ENCODE measurements around the gene MRFAP1.
A peak's percentile ranks its signal among the peaks of the same experiment; 100 is the strongest.

The MRFAP1 gene

DNA sequence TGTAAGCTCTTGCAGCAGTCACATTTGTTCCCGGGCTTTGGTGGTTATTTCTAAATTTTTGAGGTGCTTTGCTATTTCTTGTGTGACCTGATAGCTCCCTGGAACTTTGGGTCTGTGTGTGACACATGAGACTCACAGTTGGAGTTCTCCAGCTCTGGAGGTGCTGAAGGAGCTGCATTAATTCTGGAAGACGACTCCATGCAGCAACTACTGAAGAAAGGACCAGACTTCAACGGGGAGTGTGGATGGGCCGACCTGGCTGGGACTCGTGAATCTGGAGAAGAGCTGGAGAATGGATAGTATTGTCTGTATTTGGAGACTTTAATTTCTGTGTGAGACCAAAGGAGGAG, 1.5 kb downstream of the MRFAP1 start:
- Histone ChIP-seq H3K36me3 (ENCODE audit: control insufficient read depth, insufficient read depth, low read length) (peaks cover 10% of the 10 kb centered on the region), H3K4me3 (replicated peaks; ENCODE audit: low read depth, low read length) (peak overlapping the region; percentile 89), H3K27me3 (replicated peaks; ENCODE audit: control insufficient read depth, insufficient read depth, low read length) (no peaks in the 10 kb centered on the region)
- DNase-seq (ENCODE audit: extremely low read depth, insufficient read length) = no peak
- TF ChIP-seq, protein P1, sequence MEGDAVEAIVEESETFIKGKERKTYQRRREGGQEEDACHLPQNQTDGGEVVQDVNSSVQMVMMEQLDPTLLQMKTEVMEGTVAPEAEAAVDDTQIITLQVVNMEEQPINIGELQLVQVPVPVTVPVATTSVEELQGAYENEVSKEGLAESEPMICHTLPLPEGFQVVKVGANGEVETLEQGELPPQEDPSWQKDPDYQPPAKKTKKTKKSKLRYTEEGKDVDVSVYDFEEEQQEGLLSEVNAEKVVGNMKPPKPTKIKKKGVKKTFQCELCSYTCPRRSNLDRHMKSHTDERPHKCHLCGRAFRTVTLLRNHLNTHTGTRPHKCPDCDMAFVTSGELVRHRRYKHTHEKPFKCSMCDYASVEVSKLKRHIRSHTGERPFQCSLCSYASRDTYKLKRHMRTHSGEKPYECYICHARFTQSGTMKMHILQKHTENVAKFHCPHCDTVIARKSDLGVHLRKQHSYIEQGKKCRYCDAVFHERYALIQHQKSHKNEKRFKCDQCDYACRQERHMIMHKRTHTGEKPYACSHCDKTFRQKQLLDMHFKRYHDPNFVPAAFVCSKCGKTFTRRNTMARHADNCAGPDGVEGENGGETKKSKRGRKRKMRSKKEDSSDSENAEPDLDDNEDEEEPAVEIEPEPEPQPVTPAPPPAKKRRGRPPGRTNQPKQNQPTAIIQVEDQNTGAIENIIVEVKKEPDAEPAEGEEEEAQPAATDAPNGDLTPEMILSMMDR (IDR thresholded peaks at IDR 0.05; ENCODE audit: insufficient read depth, low read length, poor library complexity, severe bottlenecking) = no peak

DNA sequence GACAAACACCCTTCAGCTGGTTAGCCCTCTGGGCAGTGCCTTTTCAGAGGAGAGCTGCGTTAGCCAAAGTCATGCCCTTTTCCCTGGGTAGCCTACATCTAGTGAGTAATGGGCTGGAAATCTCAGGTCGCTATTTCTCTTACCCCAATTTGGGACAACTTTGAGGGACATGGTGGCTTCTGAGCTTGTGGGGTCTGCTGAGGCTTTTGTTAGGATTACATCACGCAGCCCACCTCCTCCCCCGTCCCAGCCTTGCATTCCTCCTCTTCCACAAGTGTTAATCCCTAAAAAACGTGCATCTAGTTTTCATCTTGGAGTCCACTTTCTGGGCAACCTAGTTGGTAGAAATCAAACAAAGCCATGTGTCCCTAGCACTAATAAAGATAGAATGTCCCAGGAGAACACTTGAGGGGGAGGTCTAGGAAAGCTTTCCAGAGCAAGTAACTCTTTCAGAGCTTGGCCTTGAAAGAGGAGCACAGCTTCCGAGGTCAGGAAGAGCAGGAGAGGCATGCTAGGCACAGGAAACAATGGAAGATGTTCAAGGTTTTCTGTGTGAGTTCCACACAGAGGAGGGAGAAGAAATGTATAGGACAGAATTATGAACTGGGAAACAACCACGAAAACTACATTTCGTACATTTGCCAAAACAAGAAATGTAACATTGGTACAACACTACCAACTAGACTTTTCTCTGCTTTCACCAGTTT, 2.8 kb downstream of the MRFAP1 start:
- Histone ChIP-seq H3K27me3 (replicated peaks; ENCODE audit: control insufficient read depth, insufficient read depth, low read length) (no peaks in the 10 kb centered on the region), H3K36me3 (ENCODE audit: control insufficient read depth, insufficient read depth, low read length) (peaks cover 10% of the 10 kb centered on the region), H3K4me3 (replicated peaks; ENCODE audit: low read depth, low read length) (no peak overlapping the region)
- no peak for DNase-seq (ENCODE audit: extremely low read depth, insufficient read length)
- TF ChIP-seq, protein P1 (IDR thresholded peaks at IDR 0.05; ENCODE audit: insufficient read depth, low read length, poor library complexity, severe bottlenecking) = no peak

DNA sequence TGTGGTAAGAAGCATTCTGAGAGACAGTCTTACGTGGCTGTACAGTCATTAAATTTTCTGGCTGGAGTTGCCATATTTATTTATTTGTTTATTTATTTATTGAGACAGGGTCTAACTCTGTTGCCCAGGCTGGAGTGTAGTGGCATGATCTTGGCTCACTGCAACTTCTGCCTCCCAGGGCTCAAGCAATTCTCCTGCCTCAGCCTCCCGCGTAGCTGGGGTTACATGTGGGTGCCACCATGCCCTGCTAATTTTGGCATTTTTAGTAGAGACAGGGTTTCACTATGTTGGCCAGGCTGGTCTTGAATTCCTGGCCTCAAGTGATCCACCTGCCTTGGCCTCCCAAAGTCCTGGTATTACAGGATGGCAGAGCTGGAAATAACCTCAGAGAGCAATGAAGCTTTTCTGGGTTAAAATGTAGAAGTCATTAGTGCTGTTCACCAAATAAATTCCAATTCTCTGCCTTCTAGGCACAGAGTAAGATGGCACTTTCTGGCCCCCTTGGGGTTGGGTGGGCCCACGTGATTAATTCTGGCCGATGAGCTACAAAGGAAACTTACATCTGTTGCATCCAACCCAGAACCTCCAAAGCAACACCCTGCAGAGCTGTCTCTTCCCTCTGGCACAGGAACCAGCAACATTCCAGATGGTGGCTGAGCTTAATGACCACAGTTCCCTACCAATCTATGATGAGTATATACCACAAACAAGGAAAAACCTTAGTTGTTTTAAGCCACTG, 4.5 kb downstream of the MRFAP1 start:
- Histone ChIP-seq H3K4me3 (replicated peaks; ENCODE audit: low read depth, low read length) (no peak overlapping the region), H3K27me3 (replicated peaks; ENCODE audit: control insufficient read depth, insufficient read depth, low read length) (no peaks in the 10 kb centered on the region), H3K36me3 (ENCODE audit: control insufficient read depth, insufficient read depth, low read length) (peaks cover 10% of the 10 kb centered on the region)
- no peak for DNase-seq (ENCODE audit: extremely low read depth, insufficient read length)
- TF ChIP-seq, protein P1 (IDR thresholded peaks at IDR 0.05; ENCODE audit: insufficient read depth, low read length, poor library complexity, severe bottlenecking) = no peak

DNA sequence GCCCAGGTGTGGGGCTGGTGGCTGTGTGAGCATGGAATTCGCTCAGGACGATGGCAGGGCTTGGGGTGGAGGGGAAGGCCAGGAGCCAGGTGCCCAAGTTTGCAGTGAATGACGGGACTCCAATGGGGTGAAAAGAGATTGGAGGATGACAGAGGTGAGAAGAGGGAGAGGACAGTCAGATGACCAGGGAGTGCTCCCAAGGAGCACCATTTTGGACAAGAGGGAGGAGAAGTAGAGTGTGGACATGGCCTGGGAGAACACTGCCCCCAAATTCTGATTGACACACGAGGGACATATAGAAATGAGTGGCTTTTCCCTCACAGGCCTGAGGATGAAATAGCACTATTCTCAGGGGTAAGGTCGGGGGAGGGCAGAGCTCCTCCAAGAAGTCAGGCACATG, 6.7 kb downstream of the MRFAP1 start:
- Histone ChIP-seq H3K36me3 (ENCODE audit: control insufficient read depth, insufficient read depth, low read length) (peaks cover 10% of the 10 kb centered on the region), H3K27me3 (replicated peaks; ENCODE audit: control insufficient read depth, insufficient read depth, low read length) (no peaks in the 10 kb centered on the region), H3K4me3 (replicated peaks; ENCODE audit: low read depth, low read length) (no peak overlapping the region)
- no peak for DNase-seq (ENCODE audit: extremely low read depth, insufficient read length)
- TF ChIP-seq, protein P1 (IDR thresholded peaks at IDR 0.05; ENCODE audit: insufficient read depth, low read length, poor library complexity, severe bottlenecking) = no peak

DNA sequence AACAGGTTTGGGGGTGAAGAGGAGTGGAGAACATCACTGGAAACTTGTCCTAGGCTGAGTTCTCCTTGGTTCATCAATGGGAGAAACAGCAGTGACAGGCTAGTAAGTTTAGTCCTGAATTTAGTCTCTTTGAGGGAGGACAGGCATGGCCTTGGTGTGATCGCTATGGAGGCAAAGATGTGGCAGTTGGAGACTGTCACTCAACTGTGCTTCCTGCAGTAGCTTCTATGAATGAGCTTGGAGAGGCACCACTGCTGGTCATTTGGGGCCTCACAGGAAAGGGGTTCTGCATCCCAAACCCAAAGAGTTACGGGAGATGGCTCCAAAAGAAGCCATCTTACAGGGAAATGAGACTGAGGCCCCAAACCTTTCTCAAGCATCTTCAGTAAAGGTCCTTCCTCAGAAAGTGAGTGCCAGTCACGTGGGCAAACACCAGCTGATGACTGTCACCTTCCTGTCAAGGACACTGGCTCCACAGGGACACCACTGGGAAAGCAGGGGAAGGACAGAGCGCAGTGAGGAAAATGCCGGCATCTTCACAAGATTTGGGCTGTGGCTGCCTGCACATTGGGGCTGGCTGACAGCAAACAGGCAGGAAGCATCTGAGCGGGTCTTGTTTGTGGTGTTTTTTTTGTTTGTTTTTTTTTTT, 7.2 kb downstream of the MRFAP1 start:
- TF ChIP-seq, protein P1 (IDR thresholded peaks at IDR 0.05; ENCODE audit: insufficient read depth, low read length, poor library complexity, severe bottlenecking) = no peak
- H3K27me3 ChIP-seq (replicated peaks; ENCODE audit: control insufficient read depth, insufficient read depth, low read length) = no peaks in the 10 kb centered on the region

More for the DNA sequence above, 7.2 kb downstream of the MRFAP1 start:
- Histone ChIP-seq H3K4me3 (replicated peaks; ENCODE audit: low read depth, low read length) (no peak overlapping the region), H3K36me3 (ENCODE audit: control insufficient read depth, insufficient read depth, low read length) (peaks cover 8% of the 10 kb centered on the region)
- no peak for DNase-seq (ENCODE audit: extremely low read depth, insufficient read length)
